OCI-LY3 (cell line): ENCODE data around the gene PIEZO2.

Experiments
- EZH2phosphoT487 ChIP-seq: fragments of 200-600 bp; shearing (Covaris generic); IDR thresholded peaks from 2 replicates; pipeline ENCODE4 v1.6.1; 2018; ENCODE audit warnings: antibody characterized with exemption, mixed run types, low read depth
- TF ChIP-seq, protein P1 (sequence below): fragments of 200-600, 300-600 bp; sonication (generic); IDR thresholded peaks from 2 replicates; pipeline ENCODE4 v1.5.1; 2014; ENCODE audit warnings: antibody characterized with exemption, low read length, low read depth

DNA sequence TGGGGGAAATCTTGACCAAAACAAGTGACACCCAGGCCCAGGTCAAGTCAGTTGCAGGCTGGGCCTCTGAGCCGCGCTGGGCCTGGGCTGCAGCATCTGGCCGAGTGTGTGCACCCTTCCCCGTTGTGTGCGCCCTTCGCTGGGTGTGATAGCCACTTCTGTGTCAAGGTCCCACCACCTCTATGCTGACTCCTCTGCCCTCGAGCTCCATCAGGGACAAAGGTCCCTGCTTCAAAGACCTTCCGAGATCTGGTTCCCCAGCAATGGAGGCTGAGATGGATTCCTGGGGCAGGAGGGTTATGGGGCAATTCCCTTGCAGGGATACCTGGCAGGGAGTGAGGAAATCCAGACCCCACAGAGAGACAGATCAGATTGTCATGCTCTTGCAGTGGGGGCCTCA, 93.6 kb downstream of the PIEZO2 start:
- TF ChIP-seq, protein P1, sequence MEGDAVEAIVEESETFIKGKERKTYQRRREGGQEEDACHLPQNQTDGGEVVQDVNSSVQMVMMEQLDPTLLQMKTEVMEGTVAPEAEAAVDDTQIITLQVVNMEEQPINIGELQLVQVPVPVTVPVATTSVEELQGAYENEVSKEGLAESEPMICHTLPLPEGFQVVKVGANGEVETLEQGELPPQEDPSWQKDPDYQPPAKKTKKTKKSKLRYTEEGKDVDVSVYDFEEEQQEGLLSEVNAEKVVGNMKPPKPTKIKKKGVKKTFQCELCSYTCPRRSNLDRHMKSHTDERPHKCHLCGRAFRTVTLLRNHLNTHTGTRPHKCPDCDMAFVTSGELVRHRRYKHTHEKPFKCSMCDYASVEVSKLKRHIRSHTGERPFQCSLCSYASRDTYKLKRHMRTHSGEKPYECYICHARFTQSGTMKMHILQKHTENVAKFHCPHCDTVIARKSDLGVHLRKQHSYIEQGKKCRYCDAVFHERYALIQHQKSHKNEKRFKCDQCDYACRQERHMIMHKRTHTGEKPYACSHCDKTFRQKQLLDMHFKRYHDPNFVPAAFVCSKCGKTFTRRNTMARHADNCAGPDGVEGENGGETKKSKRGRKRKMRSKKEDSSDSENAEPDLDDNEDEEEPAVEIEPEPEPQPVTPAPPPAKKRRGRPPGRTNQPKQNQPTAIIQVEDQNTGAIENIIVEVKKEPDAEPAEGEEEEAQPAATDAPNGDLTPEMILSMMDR: no peak
- TF ChIP-seq EZH2phosphoT487: no peak
